GM12878 (cell line): Measurements from ENCODE around the gene PKD1L1.

Experiments
- BCL3 ChIP-seq: IDR thresholded peaks from 2 replicates; pipeline ENCODE4 v1.6.1; 2011; ENCODE audit warnings: borderline replicate concordance, low read depth, mild to moderate bottlenecking, moderate library complexity, low read length; ENCODE audit not compliant: insufficient read depth, poor library complexity, severe bottlenecking
- CTCF ChIP-seq, 3 experiments: IDR thresholded peaks in 2 of 3; conservative IDR thresholded peaks in 1 of 3; 2 replicates each; pipeline ENCODE4 v1.5.1; 2011; ENCODE audit warnings: low read depth in 3 of 3, low read length in 3 of 3, mild to moderate bottlenecking in 3 of 3, control low read depth in 2 of 3, moderate library complexity in 2 of 3, inconsistent platforms in 1 of 3, mixed read lengths in 1 of 3; ENCODE audit not compliant: control insufficient read depth in 2 of 3, insufficient read depth in 1 of 3; ENCODE audit errors: extremely low read depth in 1 of 3
- JUND ChIP-seq: IDR thresholded peaks from 2 replicates; pipeline ENCODE4 v1.6.1; 2012; ENCODE audit warnings: low read depth, mild to moderate bottlenecking, low read length, improper control_type of control experiment, moderate library complexity
- RELB ChIP-seq: fragments of 450-650 bp; IDR thresholded peaks from 2 replicates; pipeline ENCODE4 v1.6.1; 2017; ENCODE audit warnings: low read depth, mild to moderate bottlenecking, moderate library complexity
- ZNF687 ChIP-seq: fragments of 450-650 bp; IDR thresholded peaks from 2 replicates; pipeline ENCODE4 v1.6.1; 2017; ENCODE audit warnings: mild to moderate bottlenecking, moderate library complexity

GRCh38 chr7:47839381-47839780, 108.9 kb downstream of the PKD1L1 start:
- no peak for TF ChIP-seq CTCF (IDR thresholded peaks at IDR 0.05 in 2 of 3, conservative IDR thresholded peaks at IDR 0.05 in 1 of 3; ENCODE audit: control insufficient read depth in 2 of 3, extremely low read depth in 1 of 3, insufficient read depth in 1 of 3, low read depth in 3 of 3, low read length in 3 of 3)
- TF ChIP-seq RELB = no peak
- no peak for TF ChIP-seq BCL3
- TF ChIP-seq ZNF687 = no peak
- TF ChIP-seq JUND = no peak
